IPS-NIHi11 (cell line): ENCODE results near the gene FKBP10.
A peak's percentile ranks its signal among the peaks of the same experiment; 100 is the strongest.
"Not testable (repeated sequence)": the region's sequence is repeated elsewhere in the genome, so short reads cannot be mapped to it uniquely, and the experiment has no call there.

Experiments
- DNase-seq: peaks from one replicate; pipeline ENCODE4 v3.0.0; 2012; ENCODE audit warnings: mixed read lengths, low spot score

FKBP10 gene

GRCh38 chr17:41839448-41839847 is 26.6 kb downstream of the FKBP10 start:
- not testable (repeated sequence) for DNase-seq

GRCh38 chr17:41840781-41841180 is 28.0 kb downstream of the FKBP10 start:
- DNase-seq: not testable (repeated sequence)

GRCh38 chr17:41844971-41845370 is 32.2 kb downstream of the FKBP10 start:
- DNase-seq: no peak

- no peak for DNase-seq
These were observed 36.0 kb downstream of the FKBP10 start for GRCh38 chr17:41848788-41849187.

GRCh38 chr17:41849251-41849990 is 36.6 kb downstream of the FKBP10 start:
- no peak for DNase-seq

- not testable (repeated sequence) for DNase-seq
These were observed 38.6 kb downstream of the FKBP10 start for GRCh38 chr17:41851382-41851781.

- no peak for DNase-seq
These were observed 47.6 kb downstream of the FKBP10 start for GRCh38 chr17:41860254-41860931.

GRCh38 chr17:41863074-41863848 is 50.5 kb downstream of the FKBP10 start:
- no peak for DNase-seq

GRCh38 chr17:41864498-41864835 is 51.7 kb downstream of the FKBP10 start:
- peak; percentile 76 for DNase-seq

GRCh38 chr17:41864836-41865595 is 52.2 kb downstream of the FKBP10 start, which contains the start of gene KLHL11:
TSS of gene KLHL11 (minus strand) at chr17:41865423. CDS start at chr17:41865370, 53 bp downstream.
- peak; percentile 97 for DNase-seq

- DNase-seq: no peak
These were observed 52.7 kb downstream of the FKBP10 start for GRCh38 chr17:41865596-41865893.

GRCh38 chr17:41868568-41868967 is 55.8 kb downstream of the FKBP10 start:
- DNase-seq: no peak

GRCh38 chr17:41869426-41869825 is 56.6 kb downstream of the FKBP10 start:
- DNase-seq: no peak

GRCh38 chr17:41870097-41870496 is 57.3 kb downstream of the FKBP10 start:
- DNase-seq: no peak

- DNase-seq: no peak
These were observed 57.8 kb downstream of the FKBP10 start for GRCh38 chr17:41870627-41871026.

- DNase-seq: no peak
These were observed 59.0 kb downstream of the FKBP10 start for GRCh38 chr17:41871789-41872188.
